Thoracic aorta (tissue), 2 donors: ENCODE data around the gene MT1A. TPM values are rescaled to one million over a fixed set of nuclear protein-coding genes. Genes with fewer than 3 reads are reported as not detected.

Experiments used
- ATAC-seq: fragments of 150-250 bp; one replicate; pipeline ENCODE4 v1.8.0; 2017; ENCODE audit warnings: low read depth; ENCODE audit not compliant: insufficient number of reproducible peaks, low FRiP score
- DNase-seq: peaks from one replicate; pipeline ENCODE4 v3.0.0-alpha.2; 2020; ENCODE audit warnings: low spot score
- H3K27ac ChIP-seq, 2 donors: fragments of 200-600 bp; sonication (generic); 1 replicate in 1 of 2; 2 replicates in 1 of 2; pipeline ENCODE4 v1.5.1; 2016; ENCODE audit warnings: mild to moderate bottlenecking in 2 of 2, moderate library complexity in 2 of 2
- H3K27me3 ChIP-seq: fragments of 200-600 bp; sonication (generic); replicated peaks from 2 replicates; pipeline ENCODE4 v1.6.0; 2016; ENCODE audit warnings: mild to moderate bottlenecking; ENCODE audit not compliant: insufficient read depth
- H3K36me3 ChIP-seq: fragments of 200-600 bp; sonication (generic); one replicate; pipeline ENCODE4 v1.5.1; 2016
- H3K4me1 ChIP-seq, 2 donors: fragments of 200-600 bp; sonication (generic); 1 replicate in 1 of 2; 2 replicates in 1 of 2; pipeline versions ENCODE4 v1.5.1 to v1.6.0; 2016; ENCODE audit warnings: low read depth in 2 of 2, mild to moderate bottlenecking in 1 of 2; ENCODE audit not compliant: control insufficient read depth in 1 of 2
- H3K4me3 ChIP-seq: fragments of 200-600 bp; sonication (generic); 2 replicates; pipeline ENCODE4 v1.5.1; 2016; ENCODE audit warnings: mild to moderate bottlenecking
- H3K9me3 ChIP-seq: fragments of 200-600 bp; sonication (generic); 2 replicates; pipeline ENCODE4 v1.5.1; 2016
- CTCF ChIP-seq: fragments of 200-600 bp; sonication (generic); IDR thresholded peaks from one replicate; pipeline ENCODE4 v1.5.1; 2019; ENCODE audit warnings: antibody characterized with exemption
- total RNA-seq, 2 donors: library from RNA; depleted of rRNA; stranded (reverse); fragments of >200 nt; gene quantifications; one replicate each; pipeline versions ENCODE4 v1.1.0 to v1.2.3, GENCODE V29; 2016

The MT1A gene
- total RNA-seq, 2 donors from 2014 or later: 6.5 to 168 TPM

GRCh38 chr16:56683424-56684172 is 45.1 kb downstream of the MT1A start:
- peak overlapping the region; percentile 80 for H3K27ac ChIP-seq
- peaks cover 20 to 35% of the 10 kb centered on the region in 2 donors for H3K4me1 ChIP-seq
- ATAC-seq (no peak), DNase-seq (no peak)
- H3K4me3 ChIP-seq: peak overlapping the region; percentile 85
- TF ChIP-seq CTCF: no peak
- H3K36me3 ChIP-seq: no peaks in the 10 kb centered on the region
- no peaks in the 10 kb centered on the region for H3K9me3 ChIP-seq
- no peaks in the 10 kb centered on the region for H3K27me3 ChIP-seq

DNA sequence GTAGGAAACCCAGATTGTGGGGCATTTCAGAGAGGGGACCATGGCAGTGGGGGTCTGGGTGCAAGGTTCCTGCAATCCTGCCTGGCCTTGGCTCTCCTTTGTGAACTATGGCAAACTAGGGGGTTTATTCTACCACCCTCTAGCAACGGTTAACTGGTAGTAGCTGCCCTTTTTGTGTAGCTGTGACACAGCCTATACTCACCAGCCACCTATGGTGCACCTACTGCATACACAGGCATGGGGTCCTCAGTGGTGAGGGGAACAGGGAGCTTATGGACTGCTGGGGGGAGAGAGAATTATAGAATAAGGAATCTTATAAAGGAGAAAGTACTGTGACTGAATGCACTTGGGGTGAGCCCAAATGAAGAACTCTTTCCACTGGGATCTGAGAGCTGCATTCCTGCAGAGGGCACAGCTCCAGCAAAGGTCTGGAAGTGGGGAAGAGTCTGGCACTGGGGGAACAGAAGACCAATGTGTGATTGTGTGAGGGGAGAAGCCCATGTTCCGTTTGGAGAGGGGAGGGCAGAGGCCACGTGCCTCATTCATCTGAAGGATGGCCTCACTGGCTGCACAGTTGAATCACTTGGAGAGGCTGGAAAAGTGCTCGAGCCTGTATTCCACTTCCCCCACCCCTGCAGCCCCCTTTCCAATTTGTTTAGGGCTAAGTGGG is 45.9 kb downstream of the MT1A start:
- DNase-seq (no peak), ATAC-seq (no peak)
- Histone ChIP-seq H3K27me3 (no peaks in the 10 kb centered on the region), H3K4me3 (peak overlapping the region; percentile 85), H3K27ac (peak overlapping the region; percentile 80), H3K4me1 (peaks cover 20 to 35% of the 10 kb centered on the region in 2 donors), H3K9me3 (no peaks in the 10 kb centered on the region), H3K36me3 (no peaks in the 10 kb centered on the region)
- TF ChIP-seq CTCF: no peak

- no peak for TF ChIP-seq CTCF
- Histone ChIP-seq H3K4me3 (peak overlapping the region; percentile 85), H3K4me1 (peaks cover 20 to 35% of the 10 kb centered on the region in 2 donors), H3K27me3 (no peaks in the 10 kb centered on the region), H3K9me3 (no peaks in the 10 kb centered on the region), H3K36me3 (no peaks in the 10 kb centered on the region), H3K27ac (peak overlapping the region; percentile 80)
- DNase-seq: no peak
- ATAC-seq: no peak
Measured at GRCh38 chr16:56684926-56685590, 46.6 kb downstream of the MT1A start.

DNA sequence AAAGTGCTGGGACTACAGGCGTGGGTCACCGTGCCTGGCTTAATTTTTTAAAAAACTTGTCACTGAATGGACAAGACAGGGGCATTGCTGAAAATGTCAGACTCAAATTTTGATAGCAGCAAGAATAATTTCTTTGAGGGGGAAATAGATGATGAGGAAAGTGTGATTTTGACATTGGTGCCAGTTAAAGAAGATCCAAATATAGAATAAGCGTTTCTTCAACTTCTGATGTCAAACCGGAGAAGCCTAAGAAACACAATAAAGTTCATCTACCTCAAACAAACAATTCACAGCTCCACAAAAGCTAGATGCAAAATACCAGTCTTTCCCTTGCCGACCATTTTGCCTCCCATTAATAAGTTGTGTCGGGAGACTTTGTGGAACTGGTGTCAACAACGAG is 48.3 kb downstream of the MT1A start:
- no peak for DNase-seq

More for the DNA sequence above, 48.3 kb downstream of the MT1A start:
- Histone ChIP-seq H3K4me3 (no peak overlapping the region), H3K4me1 (peaks cover 18 to 29% of the 10 kb centered on the region in 2 donors), H3K9me3 (no peaks in the 10 kb centered on the region), H3K27ac (no peak overlapping the region), H3K27me3 (no peaks in the 10 kb centered on the region), H3K36me3 (no peaks in the 10 kb centered on the region)
- TF ChIP-seq CTCF: no peak
- ATAC-seq: no peak
